ENCODE data around the gene GBF1.

Gene GBF1

GRCh38 chr10:102426803-102427287, 181.5 kb downstream of the GBF1 start:
- TF ChIP-seq CTCF (IDR thresholded peaks at IDR 0.05; ENCODE audit: borderline replicate concordance, insufficient read depth, low read depth, low read length): no peak
- no peak overlapping the region for H3K4me3 ChIP-seq (ENCODE audit: low read depth, low read length)

- no peak overlapping the region for H3K4me3 ChIP-seq (ENCODE audit: low read depth, low read length)
Observed at GRCh38 chr10:102429468-102429867, 184.1 kb downstream of the GBF1 start.

GRCh38 chr10:102431452-102432124, 186.3 kb downstream of the GBF1 start:
- H3K4me3 ChIP-seq (ENCODE audit: low read depth, low read length): peak overlapping the region; percentile 83
- no peak for TF ChIP-seq CTCF (IDR thresholded peaks at IDR 0.05; ENCODE audit: borderline replicate concordance, insufficient read depth, low read depth, low read length)

More at GRCh38 chr10:102429468-102429867, 184.1 kb downstream of the GBF1 start:
- TF ChIP-seq CTCF (IDR thresholded peaks at IDR 0.05; ENCODE audit: borderline replicate concordance, insufficient read depth, low read depth, low read length): no peak

Measured in GM12875 (cell line).